ENCODE results near the gene KRTAP2-4.
"Not testable (repeated sequence)": the region's sequence is repeated elsewhere in the genome, so short reads cannot be mapped to it uniquely, and the experiment has no call there.

The KRTAP2-4 gene

GRCh38 chr17:41064301-41064700 is 1.4 kb downstream of the KRTAP2-4 start:
- no peak for TF ChIP-seq CTCF (IDR thresholded peaks at IDR 0.05; ENCODE audit: control extremely low read depth, extremely low read depth, low read depth, missing control alignments)
- ChIA-PET CTCF (no interaction called here), POLR2A (no interaction called here)
- DNase-seq (ENCODE audit: extremely low spot score), result no peak

GRCh38 chr17:41063449-41063848 is 2.2 kb downstream of the KRTAP2-4 start:
- no peak for TF ChIP-seq CTCF (IDR thresholded peaks at IDR 0.05; ENCODE audit: control extremely low read depth, extremely low read depth, low read depth, missing control alignments)
- ChIA-PET POLR2A (no interaction called here), CTCF (no interaction called here)
- DNase-seq (ENCODE audit: extremely low spot score), result no peak

GRCh38 chr17:41061964-41062363 is 3.7 kb downstream of the KRTAP2-4 start:
- ChIA-PET POLR2A (no interaction called here), CTCF (interaction anchor here (0.9 kb wide), 1 partner anchor 205 kb away, joined by 3 read pairs; no protein-coding TSS in a partner anchor)
- no peak for TF ChIP-seq CTCF (IDR thresholded peaks at IDR 0.05; ENCODE audit: control extremely low read depth, extremely low read depth, low read depth, missing control alignments)
- DNase-seq (ENCODE audit: extremely low spot score), result no peak

GRCh38 chr17:41060052-41060604 is 5.6 kb downstream of the KRTAP2-4 start, which contains the start of gene KRTAP2-3:
TSS of gene KRTAP2-3 (minus strand) at chr17:41060114. CDS start at chr17:41060050, 64 bp downstream.
- CTCF ChIA-PET, result no interaction called here
- no peak for DNase-seq (ENCODE audit: extremely low spot score)
- POLR2A ChIA-PET, result interaction anchor here (0.6 kb wide), 1 partner anchor 758 kb away, joined by 4 read pairs; no protein-coding TSS in a partner anchor
- no peak for TF ChIP-seq CTCF (IDR thresholded peaks at IDR 0.05; ENCODE audit: control extremely low read depth, extremely low read depth, low read depth, missing control alignments)

GRCh38 chr17:41059276-41060051 is 6.2 kb downstream of the KRTAP2-4 start:
- CTCF ChIA-PET; DNase-seq (ENCODE audit: extremely low spot score): not testable (repeated sequence)
- POLR2A ChIA-PET, result interaction anchor here (0.6 kb wide), 1 partner anchor 759 kb away, joined by 4 read pairs; no protein-coding TSS in a partner anchor

- TF ChIP-seq CTCF (IDR thresholded peaks at IDR 0.05; ENCODE audit: control extremely low read depth, extremely low read depth, low read depth, missing control alignments), result no peak
- no peak for DNase-seq (ENCODE audit: extremely low spot score)
- ChIA-PET CTCF (no interaction called here), POLR2A (no interaction called here)
These were observed 6.9 kb downstream of the KRTAP2-4 start for GRCh38 chr17:41058741-41059140.

- DNase-seq (ENCODE audit: extremely low spot score), result no peak
- ChIA-PET POLR2A (no interaction called here), CTCF (interaction anchor here (1.4 kb wide), 1 partner anchor 19 kb away, joined by 3 read pairs; no protein-coding TSS in a partner anchor)
- no peak for TF ChIP-seq CTCF (IDR thresholded peaks at IDR 0.05; ENCODE audit: control extremely low read depth, extremely low read depth, low read depth, missing control alignments)
These were observed 8.1 kb downstream of the KRTAP2-4 start for GRCh38 chr17:41057547-41057946.

- CTCF ChIA-PET; POLR2A ChIA-PET; DNase-seq (ENCODE audit: extremely low spot score): not testable (repeated sequence)
These were observed 10.5 kb downstream of the KRTAP2-4 start, which contains the start of gene KRTAP2-2 for GRCh38 chr17:41055130-41055529. TSS of gene KRTAP2-2 (minus strand) at chr17:41055230. CDS start at chr17:41055211, 19 bp downstream.

- DNase-seq (ENCODE audit: extremely low spot score); CTCF ChIA-PET; POLR2A ChIA-PET: not testable (repeated sequence)
These were observed 11.1 kb downstream of the KRTAP2-4 start for GRCh38 chr17:41054556-41054955.
